ELF-1 (cell line): ENCODE results near the gene PARP1.
"Not testable (repeated sequence)": the region's sequence is repeated elsewhere in the genome, so short reads cannot be mapped to it uniquely, and the experiment has no call there.

Experiments used
- DNase-seq: peaks from one replicate; pipeline ENCODE4 v3.0.0-alpha.2; 2016; ENCODE audit warnings: low read depth, low spot score

Gene PARP1

GRCh38 chr1:226407497-226408284 lies at the start of gene PARP1:
Gene PARP1 (minus strand): TSS chr1:226408093. CDS start chr1:226407929, 164 bp downstream.
- DNase-seq: peak; percentile 94

GRCh38 chr1:226457307-226457712 lies 49.4 kb upstream of the PARP1 start:
- DNase-seq: peak; percentile 72

DNA sequence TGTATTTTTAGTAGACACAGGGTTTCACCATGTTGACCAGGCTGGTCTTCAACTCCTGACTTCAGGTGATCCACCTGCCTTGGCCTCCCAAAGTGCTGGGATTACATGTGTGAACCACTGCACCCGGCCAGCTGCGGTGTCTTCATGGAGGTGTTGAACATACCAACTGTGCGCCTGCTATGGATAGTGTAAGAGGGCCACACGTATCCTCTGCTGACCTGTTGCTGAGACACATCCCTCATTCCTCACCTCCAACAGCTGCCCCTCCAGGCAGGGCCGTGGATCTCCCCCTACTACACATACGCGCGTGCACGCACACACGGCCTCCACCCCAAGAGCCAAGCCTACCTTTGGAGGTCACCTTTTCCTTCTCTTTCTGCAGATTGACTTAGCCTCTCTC lies 48.0 kb upstream of the PARP1 start:
- no peak for DNase-seq

GRCh38 chr1:226454349-226454748 lies 46.5 kb upstream of the PARP1 start:
- DNase-seq: no peak

GRCh38 chr1:226453015-226453704 lies 45.3 kb upstream of the PARP1 start:
- DNase-seq: no peak

- no peak for DNase-seq
Observed at GRCh38 chr1:226450688-226451087, 42.8 kb upstream of the PARP1 start.

DNA sequence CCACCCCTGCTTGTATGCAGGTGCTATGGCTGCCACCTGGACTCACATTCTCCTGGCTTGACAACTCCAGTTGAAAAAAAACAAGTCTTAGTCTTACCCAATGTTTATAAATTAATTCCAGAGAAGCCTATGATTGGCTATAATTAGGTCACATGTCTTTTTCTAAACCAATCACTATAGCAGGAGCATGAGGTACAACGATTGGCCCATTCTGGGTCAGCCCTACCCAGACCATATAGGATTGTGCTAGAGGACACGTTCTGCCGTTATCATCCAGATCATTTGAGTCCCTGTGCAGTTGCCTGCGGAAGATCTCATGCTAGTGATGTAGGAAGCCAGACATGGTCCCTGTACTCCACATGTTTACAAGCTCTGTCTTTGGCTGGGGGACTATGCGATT lies 41.9 kb upstream of the PARP1 start:
- DNase-seq: no peak

GRCh38 chr1:226447932-226448665 lies 40.2 kb upstream of the PARP1 start:
- no peak for DNase-seq

- DNase-seq: no peak
Observed at GRCh38 chr1:226446094-226446493, 38.2 kb upstream of the PARP1 start.

DNA sequence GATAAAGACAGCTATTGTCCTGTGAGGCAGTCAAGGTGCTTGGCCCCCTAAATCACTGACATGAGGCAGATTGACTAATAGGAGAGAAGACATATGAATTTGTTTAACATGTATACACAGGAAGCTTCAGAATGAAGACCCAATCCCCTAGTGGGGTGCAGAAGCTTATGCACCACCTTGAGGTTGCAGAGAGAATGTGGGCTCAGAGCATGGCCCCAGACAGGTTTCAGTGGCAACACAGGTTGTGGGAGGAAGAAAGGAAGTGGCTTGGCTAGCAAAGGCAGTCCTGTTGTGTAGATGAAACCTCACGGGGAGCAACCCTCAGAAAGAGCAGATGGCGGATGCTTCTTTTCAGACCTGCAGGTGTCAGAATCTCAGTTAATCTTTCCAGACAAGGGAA lies 37.0 kb upstream of the PARP1 start:
- no peak for DNase-seq

DNA sequence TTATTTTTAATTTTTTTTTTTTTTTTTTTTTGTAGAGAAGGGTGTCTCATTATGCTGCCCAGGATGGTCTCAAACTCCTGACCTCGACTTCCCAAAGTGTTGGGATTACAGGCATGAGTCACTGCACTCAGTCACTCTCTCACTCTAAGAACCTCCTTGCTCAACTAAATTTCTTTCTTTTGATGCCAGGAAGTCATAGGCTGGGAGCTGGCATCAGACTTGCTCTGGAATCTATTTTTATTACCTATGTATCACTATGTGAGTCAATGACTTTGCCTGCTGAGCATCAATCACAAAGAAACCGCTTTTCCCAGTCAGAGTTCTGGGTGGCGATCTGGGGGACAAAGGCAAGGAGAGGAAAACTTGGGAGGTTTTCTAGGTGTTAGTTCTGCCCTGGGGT lies 35.5 kb upstream of the PARP1 start:
- DNase-seq: no peak

DNA sequence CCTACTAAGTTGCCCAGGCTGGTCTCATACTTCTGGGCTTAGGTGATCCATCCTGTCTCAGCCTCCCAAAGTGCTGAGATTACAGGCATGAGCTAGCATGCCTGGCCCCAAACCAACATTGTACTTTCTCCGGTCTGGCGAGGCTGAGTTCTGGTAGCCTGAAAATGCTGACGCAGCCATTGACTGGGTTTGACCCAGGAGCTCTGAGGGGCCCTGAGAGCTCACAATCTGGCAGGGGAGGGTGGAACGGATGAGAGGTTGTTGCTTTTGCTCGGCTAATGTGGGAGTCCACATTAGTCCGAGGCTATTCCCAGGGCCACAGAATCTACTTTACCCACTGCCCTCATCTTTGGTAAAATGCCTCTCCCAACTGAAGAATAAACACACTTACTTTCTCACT lies 35.1 kb upstream of the PARP1 start:
- peak; percentile 35 for DNase-seq

DNA sequence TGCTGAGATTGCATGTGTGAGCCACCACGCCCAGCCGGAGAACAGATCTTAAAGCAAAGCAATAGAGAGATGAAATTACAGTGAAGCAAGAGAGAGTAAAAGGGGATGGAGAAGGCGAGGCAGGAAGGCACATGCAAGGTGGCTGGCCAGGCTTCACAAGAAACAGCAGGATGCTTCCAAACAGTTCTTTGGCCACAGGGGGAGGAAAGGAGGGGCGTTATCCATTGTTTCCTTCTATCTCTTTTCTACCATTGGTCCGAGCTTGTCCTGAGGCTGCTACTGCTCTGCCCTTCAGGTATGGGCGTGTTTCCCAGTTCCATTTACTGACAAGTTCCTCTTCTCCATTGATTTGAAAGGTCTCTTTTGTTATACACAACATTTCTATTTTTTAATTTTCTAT lies 33.7 kb upstream of the PARP1 start:
- DNase-seq: peak; percentile 45

- no peak for DNase-seq
Observed at GRCh38 chr1:226440512-226440911, 32.6 kb upstream of the PARP1 start.

DNA sequence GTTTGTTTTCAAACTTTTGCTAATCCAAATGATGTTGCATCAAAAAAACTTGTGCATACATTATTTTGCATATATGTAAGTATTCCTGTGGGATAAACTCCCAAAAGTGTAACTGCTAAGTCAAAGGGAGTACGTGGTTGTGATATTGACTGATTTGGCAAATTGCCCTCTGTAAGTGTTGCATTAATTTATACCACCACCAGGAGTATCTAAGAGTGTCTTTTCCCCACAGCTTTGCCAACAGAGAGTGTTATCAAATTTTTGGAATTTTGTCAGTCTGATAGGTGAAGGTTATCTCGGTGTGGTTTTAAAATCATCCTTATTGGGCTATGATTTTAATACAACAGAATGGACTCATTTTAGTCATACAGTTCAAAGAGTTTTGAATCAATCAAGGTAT lies 30.1 kb upstream of the PARP1 start:
- no peak for DNase-seq

- no peak for DNase-seq
Observed at GRCh38 chr1:226436855-226437491, 29.1 kb upstream of the PARP1 start.

DNA sequence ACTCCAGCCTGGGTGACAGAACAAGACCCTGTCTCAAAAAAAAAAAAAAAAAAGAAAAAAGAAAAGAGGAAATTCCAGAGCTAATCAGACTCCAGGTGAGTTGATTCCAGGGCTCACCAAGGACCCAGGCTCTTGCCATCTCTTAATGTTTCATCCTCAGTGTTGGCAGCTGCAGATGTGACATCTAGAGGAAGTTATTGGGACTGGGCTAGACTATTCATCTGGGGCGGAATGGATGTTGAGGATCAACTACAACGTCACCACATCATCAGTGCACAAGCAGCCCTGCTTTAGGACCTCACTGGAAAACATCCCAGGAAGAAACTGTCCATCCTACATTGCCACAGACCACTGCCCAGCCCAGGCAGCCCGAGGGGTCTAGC lies 28.6 kb upstream of the PARP1 start:
- no peak for DNase-seq

- DNase-seq: no peak
Observed at GRCh38 chr1:226433341-226433720, 25.4 kb upstream of the PARP1 start.

DNA sequence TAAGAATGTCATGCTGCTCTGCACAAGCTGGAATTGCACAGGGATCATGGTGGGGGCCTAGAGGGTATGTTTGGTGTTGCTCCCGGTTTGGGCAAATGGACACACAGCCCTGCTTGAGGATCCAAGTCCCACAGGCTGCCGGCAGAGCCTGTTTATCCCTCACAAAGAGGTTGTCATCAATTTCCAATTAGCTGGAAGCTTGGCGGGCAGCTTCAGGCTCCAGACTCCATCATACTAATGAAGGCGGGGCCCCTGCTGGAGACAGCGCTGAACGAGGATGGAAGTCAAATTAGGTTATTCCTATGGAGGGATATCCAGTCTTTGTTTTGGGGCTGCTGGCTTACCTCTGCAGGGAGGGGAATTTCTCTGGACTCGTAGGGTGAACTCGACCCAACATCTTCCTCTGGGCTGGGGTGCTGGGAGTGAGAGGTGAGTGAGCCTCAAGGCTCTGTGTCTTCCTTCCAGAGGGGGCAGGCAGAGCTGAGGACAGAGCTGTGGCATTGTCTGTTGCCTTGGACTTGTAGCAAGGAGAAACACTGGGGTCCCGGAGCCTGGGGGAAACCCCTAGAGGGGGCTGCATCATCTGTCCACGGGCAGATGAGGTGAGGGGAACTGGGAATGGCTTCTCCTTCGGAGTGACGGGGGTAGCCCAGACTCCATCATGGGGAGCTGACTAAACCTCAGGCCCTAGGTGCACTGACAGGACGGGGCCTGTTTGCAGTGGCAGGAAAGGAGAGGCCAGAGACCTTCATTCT lies 24.9 kb upstream of the PARP1 start:
- DNase-seq: peak; percentile 56

- DNase-seq: not testable (repeated sequence)
Observed at GRCh38 chr1:226431898-226432297, 24.0 kb upstream of the PARP1 start.
